Measurements from ENCODE around the gene SRXN1.

The SRXN1 gene

DNA sequence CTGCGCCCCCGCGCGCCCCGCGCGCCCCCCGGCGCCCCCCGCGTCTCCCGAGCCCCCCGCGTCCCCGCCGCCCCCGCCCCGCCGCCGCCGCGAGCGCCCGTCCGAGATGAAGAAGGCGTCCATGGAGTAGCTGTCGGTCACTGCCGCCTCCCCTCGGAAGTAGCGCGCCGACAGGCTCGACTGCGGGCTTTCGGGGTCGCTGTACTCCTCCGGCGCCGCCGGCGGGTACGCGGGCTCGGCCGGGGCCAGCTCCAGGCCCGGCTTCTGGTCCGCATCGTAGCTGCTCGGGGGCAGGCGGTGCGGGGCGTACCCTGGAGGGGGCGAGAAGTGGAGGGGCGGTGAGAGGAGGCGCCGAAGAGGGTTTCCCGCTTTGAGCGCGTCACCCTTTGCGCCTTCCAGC is 11.2 kb upstream of the SRXN1 start:
- Mint-ChIP-seq H3K27ac (no peak overlapping the region), H3K4me3 (no peak overlapping the region), H3K27me3 (ENCODE audit: low read depth) (peaks cover 34% of the 10 kb centered on the region), H3K4me1 (peaks cover 24% of the 10 kb centered on the region), H3K9me3 (no peaks in the 10 kb centered on the region), H3K36me3 (ENCODE audit: low read depth) (no peaks in the 10 kb centered on the region)
- TF ChIP-seq, protein P1, sequence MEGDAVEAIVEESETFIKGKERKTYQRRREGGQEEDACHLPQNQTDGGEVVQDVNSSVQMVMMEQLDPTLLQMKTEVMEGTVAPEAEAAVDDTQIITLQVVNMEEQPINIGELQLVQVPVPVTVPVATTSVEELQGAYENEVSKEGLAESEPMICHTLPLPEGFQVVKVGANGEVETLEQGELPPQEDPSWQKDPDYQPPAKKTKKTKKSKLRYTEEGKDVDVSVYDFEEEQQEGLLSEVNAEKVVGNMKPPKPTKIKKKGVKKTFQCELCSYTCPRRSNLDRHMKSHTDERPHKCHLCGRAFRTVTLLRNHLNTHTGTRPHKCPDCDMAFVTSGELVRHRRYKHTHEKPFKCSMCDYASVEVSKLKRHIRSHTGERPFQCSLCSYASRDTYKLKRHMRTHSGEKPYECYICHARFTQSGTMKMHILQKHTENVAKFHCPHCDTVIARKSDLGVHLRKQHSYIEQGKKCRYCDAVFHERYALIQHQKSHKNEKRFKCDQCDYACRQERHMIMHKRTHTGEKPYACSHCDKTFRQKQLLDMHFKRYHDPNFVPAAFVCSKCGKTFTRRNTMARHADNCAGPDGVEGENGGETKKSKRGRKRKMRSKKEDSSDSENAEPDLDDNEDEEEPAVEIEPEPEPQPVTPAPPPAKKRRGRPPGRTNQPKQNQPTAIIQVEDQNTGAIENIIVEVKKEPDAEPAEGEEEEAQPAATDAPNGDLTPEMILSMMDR (IDR thresholded peaks at IDR 0.05; ENCODE audit: unreplicated experiment in 3 of 3): no peak

GRCh38 chr20:663315-664090 is 10.5 kb upstream of the SRXN1 start:
- peaks cover 28% of the 10 kb centered on the region for H3K4me1 Mint-ChIP-seq
- no peak overlapping the region for H3K27ac Mint-ChIP-seq
- H3K36me3 Mint-ChIP-seq (ENCODE audit: low read depth): no peaks in the 10 kb centered on the region
- H3K4me3 Mint-ChIP-seq: no peak overlapping the region
- no peaks in the 10 kb centered on the region for H3K9me3 Mint-ChIP-seq
- peaks cover 39% of the 10 kb centered on the region for H3K27me3 Mint-ChIP-seq (ENCODE audit: low read depth)
- TF ChIP-seq, protein P1 (IDR thresholded peaks at IDR 0.05; ENCODE audit: unreplicated experiment in 3 of 3): no peak

DNA sequence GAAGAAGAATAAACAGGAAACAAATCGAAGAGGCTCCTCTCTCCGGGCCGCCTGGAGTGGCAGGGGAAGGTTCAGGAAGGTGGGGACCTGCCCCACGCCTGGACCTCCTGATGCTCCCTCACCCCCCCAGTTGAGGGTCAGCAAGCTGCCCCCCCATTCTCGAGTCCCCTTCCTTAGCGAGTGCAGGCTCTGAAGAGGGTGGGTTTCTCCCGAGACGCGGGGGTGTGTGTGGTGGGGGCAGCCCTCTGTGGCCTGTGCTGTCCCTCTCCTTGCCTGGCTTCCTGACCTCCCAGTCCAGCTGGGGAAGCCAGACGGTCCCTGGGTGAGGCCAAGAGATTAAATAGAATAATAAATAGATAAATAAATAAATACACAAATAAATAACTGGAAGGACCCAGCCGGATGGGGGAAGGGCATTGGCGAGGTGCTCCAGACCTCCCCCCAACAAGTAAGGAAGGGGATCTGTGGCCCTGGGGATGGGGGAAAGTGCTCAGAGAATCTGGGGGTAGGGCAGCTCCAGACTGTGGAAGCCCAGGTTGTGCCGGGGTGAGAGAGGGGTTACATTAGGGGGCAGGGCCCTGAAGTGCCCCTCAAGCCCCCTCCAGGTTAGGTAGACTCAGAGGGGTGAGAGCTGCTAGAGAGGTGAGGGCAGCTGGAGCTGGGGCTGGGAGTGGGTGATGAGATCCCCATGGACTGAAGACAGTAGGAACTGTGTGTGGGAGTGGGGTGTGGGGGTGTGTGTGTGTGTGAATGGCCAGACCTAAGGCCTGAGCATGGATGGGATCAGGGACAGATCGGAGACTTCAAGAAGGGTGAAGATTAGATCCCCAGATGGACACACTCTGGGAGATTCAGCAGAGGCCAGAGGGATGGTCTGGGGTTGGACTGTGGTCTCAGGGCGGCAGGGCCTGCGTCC is 9.5 kb upstream of the SRXN1 start:
- Mint-ChIP-seq H3K36me3 (ENCODE audit: low read depth) (no peaks in the 10 kb centered on the region), H3K9me3 (no peaks in the 10 kb centered on the region), H3K27me3 (ENCODE audit: low read depth) (peaks cover 42% of the 10 kb centered on the region), H3K4me3 (peak overlapping the region in 1 of 3 experiments; percentile 40), H3K27ac (no peak overlapping the region), H3K4me1 (peaks cover 27% of the 10 kb centered on the region)
- TF ChIP-seq, protein P1 (IDR thresholded peaks at IDR 0.05; ENCODE audit: unreplicated experiment in 3 of 3): no peak

- Mint-ChIP-seq H3K9me3 (no peaks in the 10 kb centered on the region), H3K27me3 (ENCODE audit: low read depth) (peaks cover 43% of the 10 kb centered on the region), H3K36me3 (ENCODE audit: low read depth) (no peaks in the 10 kb centered on the region)
Measured at GRCh38 chr20:661474-662270, 8.7 kb upstream of the SRXN1 start.

GRCh38 chr20:658731-659291 is 5.8 kb upstream of the SRXN1 start:
- Mint-ChIP-seq H3K27ac (peak overlapping the region in 1 of 3 experiments; percentile 11), H3K36me3 (ENCODE audit: low read depth) (no peaks in the 10 kb centered on the region), H3K4me3 (no peak overlapping the region), H3K27me3 (ENCODE audit: low read depth) (peaks cover 42% of the 10 kb centered on the region), H3K4me1 (peaks cover 24% of the 10 kb centered on the region), H3K9me3 (no peaks in the 10 kb centered on the region)
- TF ChIP-seq, protein P1 (IDR thresholded peaks at IDR 0.05; ENCODE audit: unreplicated experiment in 3 of 3): no peak

More at GRCh38 chr20:661474-662270, 8.7 kb upstream of the SRXN1 start:
- H3K27ac Mint-ChIP-seq: no peak overlapping the region
- peaks cover 24% of the 10 kb centered on the region for H3K4me1 Mint-ChIP-seq
- TF ChIP-seq, protein P1 (IDR thresholded peaks at IDR 0.05; ENCODE audit: unreplicated experiment in 3 of 3): no peak
- H3K4me3 Mint-ChIP-seq: peak overlapping the region in 1 of 3 experiments; percentile 64
